H1 (cell line): ENCODE data around the gene LRRC14B. TPM values are rescaled to one million over a fixed set of nuclear protein-coding genes. Genes with fewer than 3 reads are reported as not detected.

Experiments
- CTCF ChIA-PET: fragments of 300-600 bp; sonication (Branson Sonifier 250); formaldehyde crosslinking; loops from one replicate; lab custom pipeline; 2021; ENCODE audit not compliant: partially characterized antibody; lab: Charles Lee
- POLR2A ChIA-PET: fragments of 300-600 bp; sonication (Branson Sonifier 250); formaldehyde crosslinking; loops from one replicate; lab custom pipeline; 2021; ENCODE audit warnings: inconsistent platforms; ENCODE audit not compliant: partially characterized antibody; lab: Charles Lee
- DNase-seq, 2 experiments: peaks; one replicate each; pipeline versions ENCODE4 v3.0.0 to v3.0.0-alpha.2; 2010 to 2022; ENCODE audit warnings: low spot score in 2 of 2, low read depth in 1 of 2, mixed read lengths in 1 of 2
- FAIRE-seq: peaks from 2 replicates; lab custom pipeline; 2011; peaks lifted over from hg19 to GRCh38; lab: Jason Lieb, UNC
- H2AFZ ChIP-seq: 2 replicates; pipeline ENCODE4 v1.8.1; 2012; ENCODE audit warnings: low read length, inconsistent platforms
- H2AK5ac ChIP-seq: 2 replicates; pipeline ENCODE4 v1.6.1; 2013; ENCODE audit warnings: low read depth, low read length
- H2BK120ac ChIP-seq: replicated peaks from 2 replicates; pipeline ENCODE3; 2013; ENCODE audit warnings: low read depth, low read length, inconsistent platforms
- H2BK12ac ChIP-seq: 2 replicates; pipeline ENCODE4 v1.6.1; 2013; ENCODE audit warnings: low read depth, low read length
- H2BK15ac ChIP-seq: 2 replicates; pipeline ENCODE4 v1.6.1; 2013; ENCODE audit warnings: low read length
- H2BK20ac ChIP-seq: 2 replicates; pipeline ENCODE4 v1.6.1; 2013; ENCODE audit warnings: low read length
- H2BK5ac ChIP-seq: 2 replicates; pipeline ENCODE4 v1.6.1; 2013; ENCODE audit warnings: low read depth, low read length
- H3K14ac ChIP-seq: 2 replicates; pipeline ENCODE4 v1.6.1; 2013; ENCODE audit warnings: inconsistent platforms; ENCODE audit not compliant: insufficient read length
- H3K18ac ChIP-seq: 2 replicates; pipeline ENCODE4 v1.6.1; 2013; ENCODE audit warnings: low read length; ENCODE audit errors: extremely low read depth
- H3K23ac ChIP-seq: 2 replicates; pipeline ENCODE4 v1.6.1; 2013; ENCODE audit warnings: inconsistent platforms; ENCODE audit not compliant: insufficient read length
- H3K23me2 ChIP-seq: 2 replicates; pipeline ENCODE4 v1.6.1; 2013; ENCODE audit warnings: low read depth, low read length
- H3K27ac ChIP-seq: 2 replicates; pipeline ENCODE4 v1.6.1; 2011; ENCODE audit warnings: low read depth, low read length, inconsistent platforms
- H3K27me3 ChIP-seq, 4 experiments: replicated peaks in 1 of 4; 1 replicate in 1 of 4; 2 replicates in 3 of 4; pipeline versions ENCODE4 v1.6.1 to v1.8.1; 2011 to 2013; ENCODE audit warnings: low read length in 3 of 4, mild to moderate bottlenecking in 3 of 4, inconsistent platforms in 2 of 4, mixed read lengths in 2 of 4, moderate library complexity in 1 of 4; ENCODE audit not compliant: control insufficient read depth in 3 of 4, insufficient read depth in 3 of 4; ENCODE audit errors: extremely low read depth in 1 of 4
- H3K36me3 ChIP-seq, 4 experiments: 2 replicates each; pipeline versions ENCODE4 v1.6.1 to v1.8.1; 2011 to 2013; ENCODE audit warnings: mild to moderate bottlenecking in 4 of 4, low read length in 3 of 4, moderate library complexity in 2 of 4, control low read depth in 1 of 4, inconsistent platforms in 1 of 4; ENCODE audit not compliant: insufficient read depth in 4 of 4, control insufficient read depth in 2 of 4
- H3K4ac ChIP-seq: replicated peaks from 2 replicates; pipeline ENCODE3; 2013; ENCODE audit warnings: low read length, low read depth, mixed read lengths, inconsistent platforms; ENCODE audit not compliant: insufficient read length
- H3K4me1 ChIP-seq, 4 experiments: replicated peaks in 1 of 4; 1 replicate in 1 of 4; 2 replicates in 3 of 4; pipeline versions ENCODE4 v1.6.1 to v1.8.1; 2011 to 2013; ENCODE audit warnings: low read length in 3 of 4, inconsistent platforms in 2 of 4, mixed read lengths in 1 of 4; ENCODE audit not compliant: insufficient read depth in 4 of 4, control insufficient read depth in 3 of 4
- H3K4me2 ChIP-seq, 2 experiments: 2 replicates each; pipeline versions ENCODE4 v1.6.1 to v1.8.1; 2011 to 2013; ENCODE audit warnings: low read depth in 2 of 2, low read length in 2 of 2, control low read depth in 1 of 2, inconsistent platforms in 1 of 2, mild to moderate bottlenecking in 1 of 2; ENCODE audit not compliant: insufficient read depth in 1 of 2
- H3K4me3 ChIP-seq, 4 experiments: fragments of 200-600, 300-600 bp in 1 of 4; sonication (generic), shearing (Covaris generic), sonication (Bioruptor Twin) in 1 of 4; 2 replicates each; pipeline versions ENCODE4 v1.5.1 to v1.8.1; 2011 to 2016; ENCODE audit warnings: low read length in 4 of 4, low read depth in 3 of 4, control low read depth in 2 of 4, inconsistent platforms in 2 of 4, mild to moderate bottlenecking in 2 of 4, mixed read lengths in 1 of 4, moderate library complexity in 1 of 4; ENCODE audit not compliant: insufficient read depth in 2 of 4; ENCODE audit errors: extremely low read depth in 1 of 4
- H3K56ac ChIP-seq: replicated peaks from 2 replicates; pipeline ENCODE3; 2013; ENCODE audit warnings: low read depth, mild to moderate bottlenecking, mixed read lengths, low read length, inconsistent platforms; ENCODE audit not compliant: insufficient read length
- H3K79me1 ChIP-seq: 2 replicates; pipeline ENCODE4 v1.6.1; 2013; ENCODE audit warnings: low read depth, low read length, control low read depth
- H3K79me2 ChIP-seq, 2 experiments: 2 replicates each; pipeline versions ENCODE4 v1.6.1 to v1.8.1; 2012 to 2013; ENCODE audit warnings: low read length in 2 of 2, mild to moderate bottlenecking in 2 of 2, inconsistent platforms in 1 of 2; ENCODE audit not compliant: insufficient read depth in 2 of 2, control insufficient read depth in 1 of 2
- H3K9ac ChIP-seq, 4 experiments: replicated peaks in 1 of 4; 1 replicate in 1 of 4; 2 replicates in 3 of 4; pipeline versions ENCODE4 v1.6.1 to v1.8.1; 2011 to 2013; ENCODE audit warnings: low read depth in 3 of 4, low read length in 3 of 4, control low read depth in 2 of 4, mild to moderate bottlenecking in 2 of 4, moderate library complexity in 2 of 4, inconsistent platforms in 1 of 4; ENCODE audit errors: extremely low read depth in 1 of 4
- H3K9me3 ChIP-seq, 2 experiments: 2 replicates each; pipeline versions ENCODE4 v1.6.1 to v1.8.1; 2012 to 2013; ENCODE audit warnings: mild to moderate bottlenecking in 2 of 2, moderate library complexity in 2 of 2, control low read depth in 1 of 2, inconsistent platforms in 1 of 2, low read depth in 1 of 2, low read length in 1 of 2, mixed read lengths in 1 of 2; ENCODE audit not compliant: insufficient read depth in 2 of 2
- H4K20me1 ChIP-seq, 2 experiments: replicated peaks in 1 of 2; 2 replicates each; pipeline versions ENCODE3 to v1.8.1; 2011 to 2013; ENCODE audit warnings: inconsistent platforms in 2 of 2, low read length in 2 of 2, mild to moderate bottlenecking in 1 of 2; ENCODE audit not compliant: insufficient read depth in 2 of 2, control insufficient read depth in 1 of 2
- H4K5ac ChIP-seq: 2 replicates; pipeline ENCODE4 v1.6.1; 2013; ENCODE audit warnings: low read length, low read depth, mixed read lengths, inconsistent platforms; ENCODE audit not compliant: insufficient read length
- H4K8ac ChIP-seq: 2 replicates; pipeline ENCODE4 v1.8.0; 2013; ENCODE audit warnings: mild to moderate bottlenecking, moderate library complexity, low read length, inconsistent platforms; ENCODE audit not compliant: insufficient read depth; ENCODE audit errors: extremely low read depth
- H4K91ac ChIP-seq: replicated peaks from 2 replicates; pipeline ENCODE3; 2013; ENCODE audit warnings: low read length, mixed read lengths, inconsistent platforms; ENCODE audit not compliant: insufficient read length
- CBX8 ChIP-seq: fragments of 300-800, 300-1000 bp; sonication (generic); IDR thresholded peaks from 2 replicates; pipeline ENCODE4 v1.7.1; 2016; ENCODE audit warnings: low read depth, low read length, borderline replicate concordance
- HDAC2 ChIP-seq, 2 experiments: fragments of 300-600 bp in 1 of 2; sonication (generic) in 1 of 2; IDR thresholded peaks; 2 replicates each; pipeline ENCODE4 v1.6.1; 2011 to 2012; ENCODE audit warnings: low read depth in 2 of 2, low read length in 2 of 2, mild to moderate bottlenecking in 2 of 2, moderate library complexity in 2 of 2, borderline replicate concordance in 1 of 2, inconsistent platforms in 1 of 2
- MAX ChIP-seq: IDR thresholded peaks from 2 replicates; pipeline ENCODE4 v1.6.1; 2012; ENCODE audit warnings: inconsistent platforms
- NANOG ChIP-seq: IDR thresholded peaks from 2 replicates; pipeline ENCODE4 v1.6.1; 2011; ENCODE audit warnings: low read length, low read depth, mild to moderate bottlenecking, inconsistent platforms; ENCODE audit not compliant: insufficient read depth, poor library complexity, severe bottlenecking
- WGBS, 2 experiments: shearing (Covaris generic) in 1 of 2; methylation state at CpG; one replicate each; pipeline versions ENCODE4 v1.1.6 to v1.1.7; 2013 to 2015; ENCODE audit warnings: low lambda C conversion rate in 2 of 2, mixed read lengths in 2 of 2, inconsistent platforms in 1 of 2, low coverage in 1 of 2, missing lambda C conversion rate in 1 of 2; ENCODE audit not compliant: insufficient replicate concordance in 2 of 2, insufficient coverage in 1 of 2, insufficient read length in 1 of 2; ENCODE audit errors: extremely low coverage in 1 of 2, missing lambda C conversion rate in 1 of 2; 5-methylcytosine and 5-hydroxymethylcytosine counted together
- polyA plus RNA-seq, 7 experiments: library from polyadenylated mRNA; depleted of rRNA in 3 of 7; stranded (reverse) in 5 of 7; unstranded in 2 of 7; fragments of >200 nt in 5 of 7; fragments of 200-250 nt in 2 of 7; gene quantifications; 1 replicate in 5 of 7; 2 replicates in 1 of 7; 4 replicates in 1 of 7; pipeline versions ENCODE4 v1.2.1 to v1.2.3, GENCODE V29; 2011 to 2013; ENCODE audit warnings: missing spikeins in 2 of 7, mixed read lengths in 2 of 7
- total RNA-seq: library from RNA; stranded (reverse); fragmentation: NEBNext Ultra II Directional; extraction: Animal tissue kit (Norgen Biotek cat#: 25700); gene quantifications from 2 replicates; pipeline ENCODE4 v1.2.1, GENCODE V29; 2021

The LRRC14B gene
- total and polyA plus RNA-seq, 2 of the 8 experiments (the other 6 are each of a cell fraction or from before 2014, with no cell fraction given): not detected

GRCh38 chr5:187617-188451 lies 3.5 kb upstream of the LRRC14B start:
- no peak overlapping the region for H3K9ac ChIP-seq
- H3K27me3 ChIP-seq: no peaks in the 10 kb centered on the region
- no peak overlapping the region for H4K8ac ChIP-seq
- H3K79me1 ChIP-seq: no peaks in the 10 kb centered on the region; the same call in 1 of the 2 replicates
- H3K14ac ChIP-seq: no peak overlapping the region
- ChIA-PET CTCF (interaction anchor here (0.6 to 2.5 kb wide), 34 partner anchors 9 to 322 kb away, joined by 3 to 18 read pairs (median 4); partner anchors contain the start of genes CCDC127 and SDHA), POLR2A (interaction anchor here (0.8 to 1.5 kb wide), 6 partner anchors 8 to 50 kb away, joined by 3 to 9 read pairs (median 3); partner anchors contain the start of genes CCDC127 and SDHA)
- no peak overlapping the region for H3K56ac ChIP-seq
- H3K4ac ChIP-seq: peak overlapping the region; percentile 38
- no peak overlapping the region for H3K18ac ChIP-seq
- H2BK20ac ChIP-seq: no peak overlapping the region
- H2BK120ac ChIP-seq: peak overlapping the region; percentile 64
- FAIRE-seq: no peak
- H2AK5ac ChIP-seq: no peak overlapping the region
- H3K9me3 ChIP-seq: no peaks in the 10 kb centered on the region
- H3K79me2 ChIP-seq: no peaks in the 10 kb centered on the region
- no peak overlapping the region for H3K27ac ChIP-seq
- no peak for TF ChIP-seq HDAC2 (IDR thresholded peaks at IDR 0.05; ENCODE audit: borderline replicate concordance in 1 of 2, low read depth in 2 of 2, low read length in 2 of 2)
- TF ChIP-seq MAX: peak; percentile 63
- no peak for TF ChIP-seq CBX8
- no peak for TF ChIP-seq NANOG
- H3K4me1 ChIP-seq: peaks cover 0 to 12% (median 9%) of the 10 kb centered on the region in 4 experiments; a peak in 5 of 7 replicates
- no peak overlapping the region for H4K91ac ChIP-seq
- WGBS, 2 experiments: 79% methylated on average over 15 of the region's 21 CpGs; no CpG with 5 or more reads in 1 of the 2 experiments
- no peak overlapping the region for H2AFZ ChIP-seq
- no peak overlapping the region for H2BK12ac ChIP-seq
- no peaks in the 10 kb centered on the region for H3K23me2 ChIP-seq
- H4K5ac ChIP-seq: no peak overlapping the region
- no peak overlapping the region for H3K4me3 ChIP-seq
- no peak overlapping the region for H2BK5ac ChIP-seq
- peaks cover 3 to 12% of the 10 kb centered on the region in 2 experiments for H4K20me1 ChIP-seq
- no peak for DNase-seq
- peaks cover 0 to 4% (median 3%) of the 10 kb centered on the region in 4 experiments; a peak in 3 of 8 replicates for H3K36me3 ChIP-seq
- no peak overlapping the region for H3K23ac ChIP-seq
- no peak overlapping the region for H2BK15ac ChIP-seq
- no peak overlapping the region for H3K4me2 ChIP-seq
